NCI-H1092 treated with DMSO at 0.1 percent for 48 hours (cell line): ENCODE measurements around the gene MEG3.

ENCODE experiments used
- DNase-seq: peaks from one replicate; lab custom pipeline; 2025; lab: John Stamatoyannopoulos, UW

The MEG3 gene

GRCh38 chr14:100898465-100898864 is 72.5 kb downstream of the MEG3 start:
- DNase-seq, result no peak

GRCh38 chr14:100898935-100899883 is 73.3 kb downstream of the MEG3 start:
- DNase-seq, result peak; percentile 51

DNA sequence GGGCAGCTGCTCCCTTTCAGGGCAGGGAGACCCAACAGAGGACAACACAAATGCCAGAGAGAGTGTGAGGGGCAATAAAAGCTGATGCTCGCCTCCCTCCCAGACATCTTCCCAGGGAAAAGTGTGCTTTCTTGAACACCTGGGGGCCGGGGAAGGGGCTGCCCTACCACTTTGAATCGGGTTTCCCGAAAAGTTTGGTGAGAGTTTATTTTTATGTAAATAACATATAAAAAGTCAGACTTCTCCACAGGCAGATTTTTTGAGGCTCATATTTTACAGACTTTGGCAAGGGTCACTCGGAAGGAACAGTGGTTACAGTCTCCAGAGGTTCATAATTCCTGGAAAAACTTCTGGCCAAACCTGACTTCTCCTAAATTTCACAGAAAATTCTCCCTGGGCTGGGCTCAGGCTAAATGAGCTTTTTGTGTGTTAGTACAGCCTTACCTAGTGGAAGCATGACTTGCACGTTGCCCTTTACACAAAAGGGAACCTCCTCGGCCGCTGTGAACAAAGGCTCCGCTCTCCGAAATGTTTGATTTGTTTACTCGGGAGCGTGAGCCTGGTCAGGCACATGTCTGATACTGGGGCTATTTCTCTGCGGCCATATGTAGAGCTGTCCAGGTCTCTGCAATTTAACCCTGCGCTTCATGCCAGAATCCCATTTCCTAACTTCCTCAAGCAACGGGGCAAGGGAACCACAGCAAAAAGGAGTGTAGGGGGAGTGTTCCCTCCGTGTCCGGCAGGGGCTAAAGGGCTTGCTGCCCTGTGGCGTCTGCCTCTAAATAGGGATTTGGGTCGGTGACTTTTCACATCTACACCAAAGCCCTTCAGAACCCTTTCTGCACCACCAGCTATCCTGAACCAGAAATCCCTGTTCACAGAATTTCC is 74.2 kb downstream of the MEG3 start:
- DNase-seq, result peak; percentile 66

DNA sequence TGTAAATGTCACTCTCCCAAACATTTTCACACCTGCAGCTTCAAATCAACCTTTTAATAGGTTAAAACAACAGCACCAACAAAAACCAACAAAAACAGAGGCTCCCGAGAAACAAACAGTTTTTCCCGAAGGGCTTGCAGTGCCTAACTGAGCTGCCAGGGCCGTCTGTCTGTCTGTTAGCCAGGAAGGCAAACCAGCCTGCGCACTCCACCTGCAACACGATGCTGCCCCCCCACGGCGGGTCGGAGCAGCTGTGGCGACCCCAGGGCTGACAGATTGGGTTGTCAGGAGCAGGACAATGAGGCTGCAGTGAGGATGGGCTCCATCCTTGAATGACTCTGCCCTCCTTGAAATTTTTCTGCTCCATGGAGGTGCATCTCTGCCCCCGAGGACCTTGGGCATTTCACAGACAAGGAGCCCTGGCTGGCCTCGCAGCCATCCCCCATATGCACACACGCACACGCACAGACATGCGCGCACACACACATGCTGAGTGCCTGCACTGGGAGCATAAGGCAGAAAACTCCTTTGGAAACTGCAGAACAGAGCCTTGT is 75.0 kb downstream of the MEG3 start:
- DNase-seq, result peak; percentile 58

GRCh38 chr14:100901391-100902183 is 75.7 kb downstream of the MEG3 start:
- DNase-seq, result no peak

DNA sequence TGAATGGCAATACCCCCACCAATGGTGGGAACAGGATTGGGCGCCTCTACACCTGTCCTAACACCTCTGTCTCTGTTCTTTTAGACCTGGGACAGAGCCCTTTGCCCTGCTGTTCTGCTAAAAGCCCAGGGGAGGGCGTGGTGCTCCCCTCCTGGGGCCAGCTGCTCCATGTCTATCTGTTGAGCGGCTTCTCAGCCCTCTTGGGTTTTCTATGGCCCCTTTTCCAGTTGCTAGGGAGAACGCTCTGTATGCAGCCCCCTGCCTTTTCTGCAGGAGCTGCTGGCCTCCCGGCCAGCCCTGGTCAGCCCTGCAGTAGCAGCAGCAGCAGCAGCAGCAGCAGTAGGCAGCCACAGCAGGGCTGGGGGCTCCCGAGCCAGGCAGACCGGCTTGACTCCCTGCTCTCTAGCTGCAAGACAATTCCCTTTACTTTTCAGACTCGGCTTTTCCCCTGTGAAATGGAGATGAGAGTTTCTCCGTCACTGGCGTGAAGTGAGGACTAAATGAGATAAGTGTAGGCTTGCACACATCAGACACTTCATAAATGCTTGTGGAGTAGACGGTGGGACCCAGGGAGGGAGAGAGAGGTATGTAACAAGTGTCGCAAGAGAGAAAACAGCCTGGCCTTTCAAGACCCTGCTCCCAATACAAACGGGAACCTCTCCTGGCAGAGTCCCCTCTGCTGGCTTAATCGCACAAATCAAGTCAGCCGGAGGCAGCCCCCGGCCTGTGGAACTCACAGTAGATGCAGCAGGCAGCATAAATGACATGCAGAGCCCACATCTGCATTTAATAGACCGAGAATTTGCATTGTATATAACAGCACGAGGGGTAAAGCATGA is 76.6 kb downstream of the MEG3 start:
- DNase-seq, result no peak

- no peak for DNase-seq
Observed at GRCh38 chr14:100903134-100903468, 77.2 kb downstream of the MEG3 start.

- DNase-seq, result no peak
Observed at GRCh38 chr14:100903672-100904185, 77.8 kb downstream of the MEG3 start, which contains the start of gene RTL1. Gene RTL1, minus strand, starts transcription at chr14:100903722. Its CDS starts 18,934 bp downstream, at chr14:100884788.

GRCh38 chr14:100904307-100905087 is 78.6 kb downstream of the MEG3 start:
- DNase-seq, result no peak

GRCh38 chr14:100905166-100905565 is 79.2 kb downstream of the MEG3 start:
- DNase-seq, result no peak

DNA sequence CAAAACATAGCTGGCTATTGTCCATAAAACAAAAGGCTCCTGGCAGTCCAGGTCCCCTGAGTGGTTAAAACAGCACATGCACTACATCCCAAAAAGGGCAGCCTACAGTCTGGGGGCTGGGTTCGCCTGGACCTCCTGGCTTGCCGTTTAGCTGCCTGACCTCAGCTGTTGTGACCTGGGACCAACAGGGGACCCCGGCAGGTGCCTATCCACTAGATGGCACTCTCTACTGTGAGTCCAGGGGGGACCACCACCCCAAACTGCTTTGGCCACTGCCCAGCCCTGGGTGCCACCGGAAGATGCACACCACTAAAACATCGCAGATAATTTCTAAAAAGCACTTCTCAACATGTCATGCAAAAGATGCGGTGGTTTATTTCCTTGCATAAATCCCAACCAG is 80.5 kb downstream of the MEG3 start:
- no peak for DNase-seq

DNA sequence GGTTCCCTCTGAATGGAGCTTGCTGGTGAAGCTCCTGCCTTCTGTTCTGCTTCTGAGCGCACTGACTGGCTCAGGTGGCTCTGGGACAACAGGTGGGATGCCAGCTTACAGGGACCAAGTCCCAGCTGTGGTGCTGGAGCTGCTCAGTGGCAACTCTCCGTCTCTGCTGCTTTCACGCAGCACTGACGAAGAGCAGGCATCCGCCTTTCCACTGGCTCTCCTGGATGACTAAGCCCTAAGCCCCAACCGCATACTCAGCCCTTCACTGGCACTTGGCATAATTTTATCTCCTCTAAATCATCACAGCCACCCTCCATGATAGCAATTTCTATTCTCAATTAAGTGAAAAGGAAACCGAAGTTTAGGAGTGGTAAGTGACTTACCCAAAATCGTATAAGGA is 81.3 kb downstream of the MEG3 start:
- no peak for DNase-seq

DNA sequence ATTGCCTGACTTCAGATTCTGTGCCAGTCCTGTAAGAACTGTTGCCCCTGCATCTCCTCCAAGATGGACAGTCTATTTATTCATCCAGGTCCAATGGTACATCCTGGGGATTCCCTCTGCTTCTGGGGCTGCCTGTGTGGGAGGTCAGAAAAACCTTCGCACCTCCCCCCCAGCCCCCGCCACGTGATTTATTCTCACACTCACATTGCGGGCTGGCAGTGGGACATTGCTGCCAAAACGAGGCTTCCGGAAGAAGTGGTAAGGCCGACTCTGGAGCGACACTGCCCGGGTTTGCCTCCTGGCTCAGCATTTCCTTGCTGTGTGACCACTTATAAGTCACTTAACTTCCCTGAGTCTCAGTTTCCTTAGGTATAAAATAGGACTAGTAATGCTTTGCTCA is 83.5 kb downstream of the MEG3 start:
- DNase-seq, result no peak
